Cardiac muscle cell (in vitro differentiated cells and primary cell): ENCODE data around the gene GDF10. TPM values are rescaled to one million over a fixed set of nuclear protein-coding genes. Genes with fewer than 3 reads are reported as not detected.
A peak's percentile ranks its signal among the peaks of the same experiment; 100 is the strongest.

Source experiments
- DNase-seq, 2 donors: peaks; one replicate each; pipeline versions ENCODE4 v3.0.0 to v3.0.0-alpha.2; 2010 to 2017; ENCODE audit warnings: low read depth in 1 of 2, low spot score in 1 of 2
- H3K27ac ChIP-seq: fragments of 200-600 bp; sonication (generic); 2 replicates; pipeline ENCODE4 v1.5.1; 2016
- H3K27me3 ChIP-seq: fragments of 200-600 bp; sonication (generic); 2 replicates; pipeline ENCODE4 v1.6.0; 2016; ENCODE audit warnings: control low read depth
- H3K36me3 ChIP-seq: fragments of 200-600 bp; sonication (generic); 2 replicates; pipeline ENCODE4 v1.5.1; 2016; ENCODE audit warnings: control low read depth
- H3K4me1 ChIP-seq: fragments of 200-600 bp; sonication (generic); 2 replicates; pipeline ENCODE4 v1.8.1; 2017; ENCODE audit warnings: low read depth, mild to moderate bottlenecking, mixed run types
- H3K4me3 ChIP-seq: fragments of 200-600 bp; sonication (generic); 2 replicates; pipeline ENCODE4 v1.5.1; 2016; ENCODE audit warnings: mild to moderate bottlenecking
- H3K9me3 ChIP-seq: fragments of 200-600 bp; sonication (generic); 2 replicates; pipeline ENCODE4 v1.5.1; 2017; ENCODE audit warnings: low read depth, mild to moderate bottlenecking, control low read depth
- CTCF ChIP-seq: IDR thresholded peaks from 2 replicates; pipeline ENCODE4 v1.5.1; 2012; ENCODE audit warnings: low read depth, mild to moderate bottlenecking, low read length
- polyA plus RNA-seq: library from polyadenylated mRNA; unstranded; fragments of >200 nt; fragmentation: Nextera tagmentation; extraction: Ambion mirVana; gene quantifications from 2 replicates; pipeline ENCODE4 v1.2.1, GENCODE V29; 2016
- total RNA-seq: library from RNA; depleted of rRNA; stranded (reverse); fragments of >200 nt; gene quantifications from 2 replicates; pipeline ENCODE4 v1.2.3, GENCODE V29; 2016

Gene GDF10
- total and polyA plus RNA-seq, 2 experiments from 2014 or later = 3.8 to 4.0 TPM

- TF ChIP-seq CTCF = no peak
- no peak overlapping the region for H3K4me3 ChIP-seq
- no peak overlapping the region for H3K27ac ChIP-seq
- no peaks in the 10 kb centered on the region for H3K36me3 ChIP-seq
- H3K9me3 ChIP-seq = no peaks in the 10 kb centered on the region
- no peaks in the 10 kb centered on the region for H3K27me3 ChIP-seq
- no peak for DNase-seq
- peaks cover 8% of the 10 kb centered on the region for H3K4me1 ChIP-seq
Observed at GRCh38 chr10:47316131-47316530, 16.1 kb downstream of the GDF10 start.

DNA sequence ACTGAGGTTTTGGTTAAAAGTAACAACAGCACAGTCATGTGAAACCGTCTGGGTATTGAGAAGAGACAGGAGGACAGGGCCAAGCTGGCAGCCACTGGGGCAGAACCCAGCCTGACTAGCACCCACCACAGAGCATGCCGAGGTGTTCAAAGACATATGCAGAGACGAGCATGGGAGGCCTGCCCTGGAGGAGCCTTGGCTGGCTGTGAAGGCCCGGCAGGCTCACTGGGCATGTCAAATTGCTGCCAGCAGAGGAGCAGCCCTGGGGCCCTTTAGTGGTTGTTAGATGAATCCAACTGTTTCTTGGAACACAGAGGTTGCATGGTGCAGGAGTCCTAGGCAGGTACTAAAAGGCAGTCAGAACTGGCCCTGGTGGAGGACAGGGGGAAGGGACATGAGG, 17.3 kb downstream of the GDF10 start:
- TF ChIP-seq CTCF = no peak
- Histone ChIP-seq H3K27ac (no peak overlapping the region), H3K36me3 (no peaks in the 10 kb centered on the region), H3K9me3 (no peaks in the 10 kb centered on the region), H3K4me3 (no peak overlapping the region), H3K4me1 (peaks cover 19% of the 10 kb centered on the region), H3K27me3 (no peaks in the 10 kb centered on the region)
- no peak for DNase-seq

- Histone ChIP-seq H3K36me3 (no peaks in the 10 kb centered on the region), H3K27ac (no peak overlapping the region), H3K4me1 (peaks cover 33% of the 10 kb centered on the region), H3K4me3 (no peak overlapping the region), H3K9me3 (no peaks in the 10 kb centered on the region), H3K27me3 (no peaks in the 10 kb centered on the region)
- no peak for DNase-seq
- no peak for TF ChIP-seq CTCF
Observed at GRCh38 chr10:47318706-47319105, 18.7 kb downstream of the GDF10 start.

GRCh38 chr10:47319784-47320183, 19.8 kb downstream of the GDF10 start:
- H3K36me3 ChIP-seq = no peaks in the 10 kb centered on the region
- peaks cover 39% of the 10 kb centered on the region for H3K4me1 ChIP-seq
- H3K9me3 ChIP-seq = no peaks in the 10 kb centered on the region
- DNase-seq = no peak
- no peak overlapping the region for H3K4me3 ChIP-seq
- no peak overlapping the region for H3K27ac ChIP-seq
- H3K27me3 ChIP-seq = no peaks in the 10 kb centered on the region
- no peak for TF ChIP-seq CTCF

DNA sequence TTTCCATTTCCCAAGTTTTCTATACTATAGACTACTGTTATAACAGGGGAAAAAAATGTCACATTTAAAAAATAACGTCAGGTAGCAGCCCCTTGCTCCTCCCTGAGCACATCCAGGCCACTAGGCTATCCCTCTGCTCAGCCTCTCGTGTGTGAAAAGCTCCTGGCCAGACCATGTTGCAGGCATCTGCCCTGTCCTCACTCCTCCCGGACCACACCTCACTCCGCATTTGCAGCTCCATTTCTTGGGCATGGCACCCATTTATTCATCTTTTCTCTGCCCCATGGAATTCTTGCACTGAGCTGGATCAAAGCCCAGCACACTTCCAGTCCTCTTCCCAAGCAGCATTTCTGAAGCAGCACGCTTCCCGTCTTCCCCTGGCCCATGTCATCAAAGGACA, 20.8 kb downstream of the GDF10 start:
- H3K9me3 ChIP-seq = no peaks in the 10 kb centered on the region
- peaks cover 39% of the 10 kb centered on the region for H3K4me1 ChIP-seq
- peak overlapping the region; percentile 29 for H3K27ac ChIP-seq
- H3K27me3 ChIP-seq = no peaks in the 10 kb centered on the region
- no peak for TF ChIP-seq CTCF
- H3K36me3 ChIP-seq = no peaks in the 10 kb centered on the region
- DNase-seq = no peak
- no peak overlapping the region for H3K4me3 ChIP-seq

DNA sequence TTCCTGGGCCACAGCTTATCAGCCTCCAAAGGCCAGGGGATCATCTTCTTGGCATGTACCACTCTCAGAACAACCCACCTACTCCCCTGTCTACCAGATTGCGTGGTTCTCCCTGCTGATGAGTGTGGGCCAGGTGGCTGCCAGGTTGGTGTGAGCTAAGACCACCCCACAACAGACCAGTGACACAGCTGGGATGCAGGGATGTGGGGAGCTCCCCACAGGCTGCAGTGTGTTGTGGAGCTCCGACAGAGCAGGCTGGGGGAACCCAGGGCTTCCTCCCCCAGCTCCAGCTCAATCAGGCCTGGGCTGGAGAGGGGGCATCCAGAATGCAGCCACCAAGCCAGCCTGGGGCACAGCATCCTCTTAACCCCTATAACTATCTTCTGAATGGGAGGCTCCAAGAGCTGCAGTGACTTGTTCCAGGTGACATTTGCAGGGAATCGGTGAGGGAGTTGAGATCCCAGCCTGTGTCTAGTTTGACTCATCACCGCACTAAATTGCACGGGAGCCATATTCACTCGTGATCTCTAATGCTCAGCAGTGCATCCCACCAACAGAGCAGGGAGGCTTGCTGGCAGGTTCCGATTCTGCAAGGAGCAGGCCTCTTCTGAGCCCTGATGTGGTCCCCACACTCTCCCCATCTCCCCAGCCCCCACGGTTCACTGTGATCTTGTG, 21.7 kb downstream of the GDF10 start:
- DNase-seq = no peak
- Histone ChIP-seq H3K36me3 (no peaks in the 10 kb centered on the region), H3K27ac (peak overlapping the region; percentile 29), H3K27me3 (no peaks in the 10 kb centered on the region), H3K9me3 (no peaks in the 10 kb centered on the region), H3K4me1 (peaks cover 43% of the 10 kb centered on the region), H3K4me3 (no peak overlapping the region)
- no peak for TF ChIP-seq CTCF
